HCT116 (cell line): Measurements from ENCODE around the gene PANX2. TPM values are rescaled to one million over a fixed set of nuclear protein-coding genes. Genes with fewer than 3 reads are reported as not detected.

ENCODE experiments used
- ATAC-seq: fragments of 200-7000 bp; cut with Tn5 transposase; 2 replicates; pipeline ENCODE4 v1.9.1; 2020; ENCODE audit warnings: mild to moderate bottlenecking, moderate library complexity
- BruUV-seq: library from RNA; stranded (reverse); fragments of 400-500 nt; replicated peaks from 2 replicates; lab custom pipeline; 2021; lab: Mats Ljungman, UMichigan
- CTCF ChIA-PET: fragments of 300-600 bp; sonication (Branson Sonifier 250); formaldehyde crosslinking; loops from one replicate; lab custom pipeline; 2021; ENCODE audit warnings: antibody characterized with exemption; lab: Charles Lee
- POLR2A ChIA-PET: fragments of 300-600, 350-600 bp; sonication (Branson Sonifier 250); formaldehyde crosslinking; loops from one replicate; lab custom pipeline; 2021; ENCODE audit warnings: antibody characterized with exemption; lab: Charles Lee
- RAD21 ChIA-PET, 2 experiments: fragments of 300-600 bp; sonication (Branson Sonifier 250); formaldehyde crosslinking; loops; one replicate each; lab custom pipeline; 2023; ENCODE audit warnings: low total read pairs in 2 of 2; ENCODE audit not compliant: uncharacterized antibody in 2 of 2, unreplicated experiment in 2 of 2, low non-redundant PET in 1 of 2; lab: Charles Lee
- DNase-seq: peaks from one replicate; pipeline ENCODE4 v3.0.0-alpha.2; 2010; ENCODE audit warnings: low read depth, low spot score
- H2AFZ ChIP-seq: fragments of 200-600 bp; shearing (Covaris generic), sonication (generic); 2 replicates; pipeline ENCODE4 v1.6.1; 2017; ENCODE audit warnings: low read depth, mixed run types, mixed read lengths, antibody characterized with exemption, low read length; ENCODE audit not compliant: poor library complexity, severe bottlenecking
- H3K27ac ChIP-seq: 2 replicates; pipeline ENCODE4 v1.5.1; 2012; ENCODE audit warnings: low read depth, low read length
- H3K27me3 ChIP-seq: fragments of 200-600 bp; sonication (generic); 2 replicates; pipeline ENCODE4 v1.6.1; 2016; ENCODE audit warnings: mixed run types, low read length, mixed read lengths; ENCODE audit not compliant: insufficient read depth
- H3K36me3 ChIP-seq, 2 experiments: fragments of 200-500 bp in 1 of 2; fragments of 200-600 bp in 1 of 2; sonication (Bioruptor generic) in 1 of 2; sonication (generic) in 1 of 2; 2 replicates each; pipeline versions ENCODE4 v1.5.1 to v1.6.1; 2014 to 2016; ENCODE audit warnings: low read length in 2 of 2, inconsistent platforms in 1 of 2, mixed read lengths in 1 of 2, mixed run types in 1 of 2; ENCODE audit not compliant: insufficient read depth in 2 of 2, control insufficient read depth in 1 of 2
- H3K4me1 ChIP-seq, 2 experiments: fragments of 200-600 bp in 1 of 2; sonication (generic) in 1 of 2; 2 replicates each; pipeline versions ENCODE4 v1.5.1 to v1.6.1; 2012 to 2017; ENCODE audit warnings: low read length in 2 of 2, inconsistent platforms in 1 of 2, mild to moderate bottlenecking in 1 of 2, mixed read lengths in 1 of 2, mixed run types in 1 of 2, moderate library complexity in 1 of 2; ENCODE audit not compliant: insufficient read depth in 2 of 2, control insufficient read depth in 1 of 2
- H3K4me2 ChIP-seq: fragments of 200-600 bp; sonication (generic); 2 replicates; pipeline ENCODE4 v1.6.1; 2017; ENCODE audit warnings: mixed run types, low read length, mixed read lengths
- H3K4me3 ChIP-seq, 2 experiments: fragments of 200-600 bp in 1 of 2; sonication (generic) in 1 of 2; replicated peaks in 1 of 2; 2 replicates each; pipeline ENCODE4 v1.5.1; 2011 to 2016; ENCODE audit warnings: low read length in 2 of 2, control low read depth in 1 of 2, low read depth in 1 of 2, mild to moderate bottlenecking in 1 of 2, mixed read lengths in 1 of 2, mixed run types in 1 of 2
- H3K79me2 ChIP-seq: fragments of 200-600 bp; sonication (generic); 2 replicates; pipeline ENCODE4 v1.6.1; 2017; ENCODE audit warnings: mild to moderate bottlenecking, mixed run types, low read length, moderate library complexity, mixed read lengths; ENCODE audit not compliant: insufficient read depth
- H3K9ac ChIP-seq: fragments of 200-600 bp; sonication (generic); 2 replicates; pipeline ENCODE4 v1.6.1; 2016; ENCODE audit warnings: low read length, mixed read lengths
- H3K9me2 ChIP-seq: fragments of 200-600 bp; sonication (generic), shearing (Covaris generic); 2 replicates; pipeline ENCODE4 v1.6.1; 2017; ENCODE audit warnings: mixed run types, mild to moderate bottlenecking, moderate library complexity; ENCODE audit not compliant: insufficient read depth
- H3K9me3 ChIP-seq, 2 experiments: fragments of 200-500 bp in 1 of 2; fragments of 200-600 bp in 1 of 2; sonication (Bioruptor generic) in 1 of 2; sonication (generic) in 1 of 2; 2 replicates each; pipeline ENCODE4 v1.6.1; 2014 to 2017; ENCODE audit warnings: low read length in 2 of 2, mixed read lengths in 2 of 2, inconsistent platforms in 1 of 2, low read depth in 1 of 2, mild to moderate bottlenecking in 1 of 2, mixed run types in 1 of 2, moderate library complexity in 1 of 2; ENCODE audit not compliant: control insufficient read depth in 1 of 2, insufficient read depth in 1 of 2
- H4K20me1 ChIP-seq: fragments of 200-600 bp; sonication (generic), shearing (Covaris generic); 2 replicates; pipeline ENCODE4 v1.6.1; 2017; ENCODE audit warnings: mixed run types, mild to moderate bottlenecking, moderate library complexity; ENCODE audit not compliant: insufficient read depth
- CBX3 ChIP-seq: IDR thresholded peaks from 2 replicates; pipeline ENCODE4 v1.6.1; 2012; ENCODE audit warnings: low read depth
- CEBPB ChIP-seq: IDR thresholded peaks from 2 replicates; pipeline ENCODE4 v1.6.1; 2012; ENCODE audit warnings: low read depth
- EGR1 ChIP-seq: IDR thresholded peaks from 2 replicates; pipeline ENCODE4 v1.6.1; 2012; ENCODE audit warnings: low read depth
- ELF1 ChIP-seq: IDR thresholded peaks from 2 replicates; pipeline ENCODE4 v1.6.1; 2012; ENCODE audit warnings: low read depth, borderline replicate concordance
- EZH2 ChIP-seq: fragments of 200-600 bp; sonication (generic); IDR thresholded peaks from 2 replicates; pipeline ENCODE4 v1.6.1; 2017; ENCODE audit warnings: antibody characterized with exemption, mixed run types
- FOSL1 ChIP-seq: IDR thresholded peaks from 2 replicates; pipeline ENCODE4 v1.6.1; 2012; ENCODE audit warnings: low read depth
- POLR2AphosphoS5 ChIP-seq: IDR thresholded peaks from 2 replicates; pipeline ENCODE4 v1.6.1; 2011; ENCODE audit warnings: mild to moderate bottlenecking, low read depth, low read length, moderate library complexity
- RAD21 ChIP-seq: IDR thresholded peaks from 2 replicates; pipeline ENCODE4 v1.6.1; 2012; ENCODE audit warnings: low read depth, mild to moderate bottlenecking
- SRF ChIP-seq: IDR thresholded peaks from 2 replicates; pipeline ENCODE4 v1.6.1; 2012; ENCODE audit warnings: low read depth
- TCF7L2 ChIP-seq: IDR thresholded peaks from 2 replicates; pipeline ENCODE4 v1.7.0; 2011; ENCODE audit warnings: borderline replicate concordance, inconsistent platforms; ENCODE audit not compliant: insufficient read depth, insufficient read length; ENCODE audit errors: extremely low read depth
- YY1 ChIP-seq: IDR thresholded peaks from 2 replicates; pipeline ENCODE4 v1.6.1; 2011; ENCODE audit warnings: low read length, low read depth, moderate library complexity, mild to moderate bottlenecking; ENCODE audit not compliant: insufficient replicate concordance; ENCODE audit errors: extremely low read depth
- ZFX ChIP-seq: fragments of 450-650 bp; IDR thresholded peaks from 2 replicates; pipeline ENCODE4 v1.6.1; 2017
- ZNF274 ChIP-seq: fragments of 200-500 bp; sonication (Bioruptor generic); IDR thresholded peaks from 2 replicates; pipeline ENCODE4 v1.6.1; 2014; ENCODE audit warnings: mild to moderate bottlenecking, low read depth, low read length, inconsistent platforms
- intact Hi-C: fragments of 100-400 bp; cut with micrococcal nuclease; formaldehyde crosslinking; loops from 2 replicates; pipeline ENCODE4 v1.10.0; 2022
- total RNA-seq: library from RNA; stranded (reverse); gene quantifications from one replicate; pipeline ENCODE4 v1.2.1, GENCODE V29; 2021; ENCODE audit not compliant: unreplicated experiment
- TF ChIP-seq, protein P1 (sequence below): IDR thresholded peaks from 2 replicates; pipeline ENCODE4 v1.6.1; 2011; ENCODE audit warnings: mild to moderate bottlenecking, low read length, moderate library complexity; ENCODE audit not compliant: insufficient replicate concordance; ENCODE audit errors: extremely low read depth
- TF ChIP-seq, protein P2 (sequence below): IDR thresholded peaks from 2 replicates; pipeline ENCODE4 v1.6.1; 2012
- TF ChIP-seq, protein P3 (sequence below): IDR thresholded peaks from 2 replicates; pipeline ENCODE4 v1.6.1; 2012
- TF ChIP-seq, protein P4 (sequence below), 3 experiments: fragments of 200-600 bp in 1 of 3; sonication (generic) in 1 of 3; IDR thresholded peaks in 2 of 3; conservative IDR thresholded peaks in 1 of 3; 2 replicates each; pipeline ENCODE4 v1.5.1; 2012 to 2017; ENCODE audit warnings: low read depth in 2 of 3, low read length in 2 of 3, antibody characterized with exemption in 1 of 3, borderline replicate concordance in 1 of 3, control low read depth in 1 of 3, mild to moderate bottlenecking in 1 of 3, mixed read lengths in 1 of 3, mixed run types in 1 of 3, moderate library complexity in 1 of 3; ENCODE audit not compliant: insufficient read depth in 1 of 3

The PANX2 gene
- total RNA-seq, 1 experiment from 2014 or later, result 8.0 TPM

DNA sequence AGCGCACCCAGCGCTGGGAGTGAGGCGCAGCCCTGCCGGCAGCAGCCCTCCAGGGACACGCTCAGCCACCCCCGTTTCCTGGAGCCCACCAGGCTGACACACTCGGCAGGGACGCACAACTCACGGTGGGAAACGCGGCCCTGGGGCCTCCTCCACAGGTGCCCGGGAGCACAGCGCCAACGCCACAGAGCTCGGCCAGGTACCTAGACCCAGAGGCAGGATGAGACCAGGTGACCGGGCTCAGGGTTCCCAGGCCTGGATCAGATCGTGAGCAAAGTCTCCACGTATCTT lies 56.3 kb downstream of the PANX2 start:
- H3K4me2 ChIP-seq, result no peak overlapping the region
- peaks cover 6% of the 10 kb centered on the region; the same call in 1 of the 2 replicates for H3K79me2 ChIP-seq
- intact Hi-C loops, result no loop called here
- H3K27me3 ChIP-seq, result no peaks in the 10 kb centered on the region
- ATAC-seq (no peak), DNase-seq (no peak)
- H2AFZ ChIP-seq, result no peak overlapping the region
- no peak overlapping the region for H3K4me3 ChIP-seq
- no peaks in the 10 kb centered on the region for H3K4me1 ChIP-seq
- no peak overlapping the region for H3K9ac ChIP-seq
- ChIA-PET RAD21 (no interaction called here), CTCF (no interaction called here), POLR2A (no interaction called here)
- no peaks in the 10 kb centered on the region for H3K9me2 ChIP-seq
- H3K27ac ChIP-seq, result no peak overlapping the region
- peaks cover 14 to 15% of the 10 kb centered on the region in 2 experiments; a peak in 3 of 4 replicates for H3K36me3 ChIP-seq
- BruUV-seq, result no TSS peak
- no peaks in the 10 kb centered on the region for H4K20me1 ChIP-seq
- TF ChIP-seq YY1, result no peak
- TF ChIP-seq, protein P1, sequence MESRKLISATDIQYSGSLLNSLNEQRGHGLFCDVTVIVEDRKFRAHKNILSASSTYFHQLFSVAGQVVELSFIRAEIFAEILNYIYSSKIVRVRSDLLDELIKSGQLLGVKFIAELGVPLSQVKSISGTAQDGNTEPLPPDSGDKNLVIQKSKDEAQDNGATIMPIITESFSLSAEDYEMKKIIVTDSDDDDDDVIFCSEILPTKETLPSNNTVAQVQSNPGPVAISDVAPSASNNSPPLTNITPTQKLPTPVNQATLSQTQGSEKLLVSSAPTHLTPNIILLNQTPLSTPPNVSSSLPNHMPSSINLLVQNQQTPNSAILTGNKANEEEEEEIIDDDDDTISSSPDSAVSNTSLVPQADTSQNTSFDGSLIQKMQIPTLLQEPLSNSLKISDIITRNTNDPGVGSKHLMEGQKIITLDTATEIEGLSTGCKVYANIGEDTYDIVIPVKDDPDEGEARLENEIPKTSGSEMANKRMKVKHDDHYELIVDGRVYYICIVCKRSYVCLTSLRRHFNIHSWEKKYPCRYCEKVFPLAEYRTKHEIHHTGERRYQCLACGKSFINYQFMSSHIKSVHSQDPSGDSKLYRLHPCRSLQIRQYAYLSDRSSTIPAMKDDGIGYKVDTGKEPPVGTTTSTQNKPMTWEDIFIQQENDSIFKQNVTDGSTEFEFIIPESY, result no peak
- TF ChIP-seq POLR2AphosphoS5, result no peak
- no peak for TF ChIP-seq ZFX
- TF ChIP-seq EGR1, result no peak
- TF ChIP-seq TCF7L2, result no peak
- TF ChIP-seq ELF1, result no peak
- TF ChIP-seq, protein P2, sequence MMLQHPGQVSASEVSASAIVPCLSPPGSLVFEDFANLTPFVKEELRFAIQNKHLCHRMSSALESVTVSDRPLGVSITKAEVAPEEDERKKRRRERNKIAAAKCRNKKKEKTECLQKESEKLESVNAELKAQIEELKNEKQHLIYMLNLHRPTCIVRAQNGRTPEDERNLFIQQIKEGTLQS, result no peak
- no peak for TF ChIP-seq EZH2
- TF ChIP-seq CBX3, result no peak
- no peak for TF ChIP-seq ZNF274
- no peak for TF ChIP-seq SRF
- TF ChIP-seq, protein P3, sequence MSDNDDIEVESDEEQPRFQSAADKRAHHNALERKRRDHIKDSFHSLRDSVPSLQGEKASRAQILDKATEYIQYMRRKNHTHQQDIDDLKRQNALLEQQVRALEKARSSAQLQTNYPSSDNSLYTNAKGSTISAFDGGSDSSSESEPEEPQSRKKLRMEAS, result no peak
- TF ChIP-seq FOSL1, result no peak
- TF ChIP-seq CEBPB, result no peak
- TF ChIP-seq, protein P4, sequence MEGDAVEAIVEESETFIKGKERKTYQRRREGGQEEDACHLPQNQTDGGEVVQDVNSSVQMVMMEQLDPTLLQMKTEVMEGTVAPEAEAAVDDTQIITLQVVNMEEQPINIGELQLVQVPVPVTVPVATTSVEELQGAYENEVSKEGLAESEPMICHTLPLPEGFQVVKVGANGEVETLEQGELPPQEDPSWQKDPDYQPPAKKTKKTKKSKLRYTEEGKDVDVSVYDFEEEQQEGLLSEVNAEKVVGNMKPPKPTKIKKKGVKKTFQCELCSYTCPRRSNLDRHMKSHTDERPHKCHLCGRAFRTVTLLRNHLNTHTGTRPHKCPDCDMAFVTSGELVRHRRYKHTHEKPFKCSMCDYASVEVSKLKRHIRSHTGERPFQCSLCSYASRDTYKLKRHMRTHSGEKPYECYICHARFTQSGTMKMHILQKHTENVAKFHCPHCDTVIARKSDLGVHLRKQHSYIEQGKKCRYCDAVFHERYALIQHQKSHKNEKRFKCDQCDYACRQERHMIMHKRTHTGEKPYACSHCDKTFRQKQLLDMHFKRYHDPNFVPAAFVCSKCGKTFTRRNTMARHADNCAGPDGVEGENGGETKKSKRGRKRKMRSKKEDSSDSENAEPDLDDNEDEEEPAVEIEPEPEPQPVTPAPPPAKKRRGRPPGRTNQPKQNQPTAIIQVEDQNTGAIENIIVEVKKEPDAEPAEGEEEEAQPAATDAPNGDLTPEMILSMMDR (IDR thresholded peaks at IDR 0.05 in 2 of 3, conservative IDR thresholded peaks at IDR 0.05 in 1 of 3; ENCODE audit: borderline replicate concordance in 1 of 3, insufficient read depth in 1 of 3, low read depth in 2 of 3, low read length in 2 of 3), result no peak
- no peak for TF ChIP-seq RAD21
- no peaks in the 10 kb centered on the region for H3K9me3 ChIP-seq
